HUES48 (cell line): Measurements from ENCODE around the gene PLA2G4F.

Source experiments
- H3K27ac ChIP-seq: one replicate; pipeline ENCODE4 v1.7.0; 2013; ENCODE audit warnings: low read depth, low read length, inconsistent platforms
- H3K27me3 ChIP-seq: 2 replicates; pipeline ENCODE4 v1.6.1; 2013; ENCODE audit warnings: mild to moderate bottlenecking, low read length; ENCODE audit not compliant: control insufficient read depth, insufficient read depth
- H3K36me3 ChIP-seq: 2 replicates; pipeline ENCODE4 v1.6.1; 2013; ENCODE audit warnings: low read length; ENCODE audit not compliant: control insufficient read depth, insufficient read depth
- H3K4me1 ChIP-seq: 2 replicates; pipeline ENCODE4 v1.6.1; 2013; ENCODE audit warnings: mild to moderate bottlenecking, low read length; ENCODE audit not compliant: control insufficient read depth, insufficient read depth
- H3K4me3 ChIP-seq: 2 replicates; pipeline ENCODE4 v1.5.1; 2013; ENCODE audit warnings: mild to moderate bottlenecking, low read depth, low read length
- H3K9ac ChIP-seq: 2 replicates; pipeline ENCODE4 v1.6.1; 2013; ENCODE audit warnings: mild to moderate bottlenecking, low read depth, low read length, moderate library complexity
- H3K9me3 ChIP-seq: 2 replicates; pipeline ENCODE4 v1.6.1; 2013; ENCODE audit warnings: low read length; ENCODE audit not compliant: control insufficient read depth, insufficient read depth

PLA2G4F gene

DNA sequence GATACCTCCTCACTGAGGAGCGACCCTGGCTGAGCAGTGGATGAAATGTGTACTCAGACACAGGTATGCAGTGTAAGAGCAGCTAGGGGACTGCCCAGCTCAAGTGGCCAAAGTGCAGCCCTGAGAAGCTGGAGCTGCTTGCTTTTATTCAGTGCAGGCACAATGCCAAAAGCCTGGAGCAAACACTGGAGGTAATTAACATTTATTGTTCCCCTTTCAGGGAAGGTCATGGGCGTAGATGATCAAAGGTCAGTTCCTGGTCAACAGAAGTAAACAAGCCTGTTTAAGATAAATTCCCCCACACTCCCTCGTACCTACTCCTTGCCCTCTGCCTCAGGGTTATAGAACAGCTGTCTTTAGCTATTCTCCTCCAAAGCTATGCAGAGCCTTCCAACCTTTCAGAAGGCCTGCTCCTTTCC lies 17.5 kb downstream of the PLA2G4F start:
- Histone ChIP-seq H3K27ac (no peak overlapping the region), H3K36me3 (no peaks in the 10 kb centered on the region), H3K9me3 (no peaks in the 10 kb centered on the region; the same call in 1 of the 2 replicates), H3K4me3 (no peak overlapping the region), H3K27me3 (no peaks in the 10 kb centered on the region), H3K9ac (no peak overlapping the region), H3K4me1 (no peaks in the 10 kb centered on the region)

DNA sequence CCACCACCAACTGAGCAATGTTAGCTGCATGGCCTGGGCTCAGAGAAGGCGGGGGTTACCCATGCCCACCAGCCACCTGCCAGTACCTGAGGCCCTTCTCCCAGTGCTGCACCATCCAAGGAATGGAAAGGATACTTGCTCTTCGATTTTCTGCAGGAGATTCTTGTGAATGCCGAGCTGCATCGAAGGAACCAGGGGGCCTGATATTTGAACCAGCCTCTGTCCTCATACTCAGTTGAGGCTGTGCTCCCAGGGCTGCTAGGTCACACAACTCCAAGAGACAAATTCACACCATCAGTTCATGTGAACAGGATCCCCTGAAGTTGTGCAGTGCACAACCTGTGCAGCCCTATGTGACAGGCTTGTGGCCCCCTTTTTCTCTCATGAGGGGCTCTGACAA lies 18.0 kb downstream of the PLA2G4F start:
- Histone ChIP-seq H3K9ac (no peak overlapping the region), H3K9me3 (no peaks in the 10 kb centered on the region; the same call in 1 of the 2 replicates), H3K27ac (no peak overlapping the region), H3K4me1 (no peaks in the 10 kb centered on the region), H3K27me3 (no peaks in the 10 kb centered on the region), H3K36me3 (no peaks in the 10 kb centered on the region), H3K4me3 (no peak overlapping the region)

DNA sequence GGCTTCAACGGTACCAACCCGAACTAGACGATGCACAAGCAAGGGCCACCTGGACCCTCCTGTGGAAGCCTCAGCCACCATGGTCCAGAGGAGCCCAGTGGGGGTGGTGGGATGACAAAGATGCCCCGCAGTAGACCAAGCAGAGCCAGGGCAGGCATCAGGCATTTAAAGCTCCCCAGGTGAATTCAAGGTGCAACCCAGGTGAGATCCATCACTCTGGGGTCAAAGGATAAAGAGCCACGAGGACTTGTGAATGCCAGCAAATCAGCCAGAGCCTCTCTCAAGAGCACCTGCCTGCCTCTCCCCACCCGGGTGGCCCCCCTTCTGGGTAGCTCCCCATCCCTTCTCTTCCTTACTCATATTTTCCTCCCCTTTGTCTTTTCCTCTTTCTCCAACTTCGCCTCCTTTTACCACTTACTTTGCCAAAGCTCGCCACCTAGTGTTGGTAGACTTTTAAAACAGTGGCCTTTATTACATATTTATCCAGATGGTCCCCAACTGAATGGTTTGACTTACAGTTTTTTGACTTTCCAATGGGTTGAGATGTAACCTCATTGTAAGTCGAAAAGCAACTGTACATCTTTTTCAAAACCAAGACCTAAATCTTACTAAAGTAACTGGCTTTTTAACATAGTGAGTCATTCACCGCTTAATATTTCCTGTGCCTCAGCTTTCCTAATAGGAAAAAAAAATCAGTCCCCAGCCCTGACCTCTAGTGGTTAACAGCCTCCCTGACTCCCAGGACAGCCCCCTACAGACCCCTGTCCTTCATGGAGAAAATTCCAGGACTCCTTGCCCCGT lies 18.8 kb downstream of the PLA2G4F start:
- no peak overlapping the region for H3K27ac ChIP-seq
- H3K9ac ChIP-seq = no peak overlapping the region
- no peaks in the 10 kb centered on the region; the same call in 1 of the 2 replicates for H3K9me3 ChIP-seq
- no peaks in the 10 kb centered on the region for H3K4me1 ChIP-seq
- H3K27me3 ChIP-seq = no peaks in the 10 kb centered on the region
- H3K36me3 ChIP-seq = no peaks in the 10 kb centered on the region
- no peak overlapping the region for H3K4me3 ChIP-seq

DNA sequence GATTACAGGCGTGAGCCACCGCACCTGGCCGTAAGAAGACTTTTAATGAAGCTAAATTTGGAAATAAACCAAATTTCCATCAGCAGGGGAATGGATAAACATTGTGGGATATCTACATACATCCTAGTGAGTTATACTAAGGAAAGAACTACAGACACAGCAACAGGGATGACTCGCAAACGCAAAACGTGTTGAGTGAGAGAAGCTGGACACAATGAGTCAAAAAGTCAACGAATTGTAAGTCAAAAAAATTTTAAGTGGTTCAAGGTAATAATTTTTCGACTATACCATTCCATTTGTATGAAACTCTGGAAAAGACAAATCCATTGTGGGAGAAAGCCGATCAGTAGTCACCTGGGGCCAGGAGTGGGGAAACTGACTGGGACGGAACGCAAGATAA lies 19.9 kb downstream of the PLA2G4F start:
- Histone ChIP-seq H3K9ac (no peak overlapping the region), H3K27me3 (no peaks in the 10 kb centered on the region), H3K27ac (no peak overlapping the region), H3K9me3 (no peaks in the 10 kb centered on the region; the same call in 1 of the 2 replicates), H3K36me3 (no peaks in the 10 kb centered on the region), H3K4me1 (no peaks in the 10 kb centered on the region; the same call in 1 of the 2 replicates), H3K4me3 (no peak overlapping the region)

DNA sequence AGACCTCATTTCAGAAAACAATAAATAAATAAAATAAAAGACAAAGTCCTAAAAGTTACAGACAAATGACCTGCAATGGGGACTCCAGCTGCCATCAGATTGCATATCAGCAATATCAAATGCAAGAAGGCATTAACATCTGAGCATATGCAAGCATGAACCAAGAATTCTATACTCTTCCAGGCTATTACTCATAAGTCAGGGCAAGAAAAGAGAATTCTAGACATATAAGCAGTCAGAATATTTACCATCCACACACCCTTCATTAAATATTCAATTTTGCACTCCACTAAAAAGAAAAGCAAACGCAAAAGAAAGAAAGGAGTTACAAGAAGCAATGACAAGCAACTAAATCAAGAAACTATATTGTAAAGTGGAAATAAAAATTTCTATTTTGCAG lies 21.1 kb downstream of the PLA2G4F start:
- H3K4me1 ChIP-seq = no peaks in the 10 kb centered on the region; the same call in 1 of the 2 replicates
- H3K36me3 ChIP-seq = no peaks in the 10 kb centered on the region
- no peaks in the 10 kb centered on the region for H3K27me3 ChIP-seq
- H3K27ac ChIP-seq = no peak overlapping the region
- H3K9ac ChIP-seq = no peak overlapping the region
- no peak overlapping the region for H3K4me3 ChIP-seq
- H3K9me3 ChIP-seq = no peaks in the 10 kb centered on the region; the same call in 1 of the 2 replicates

DNA sequence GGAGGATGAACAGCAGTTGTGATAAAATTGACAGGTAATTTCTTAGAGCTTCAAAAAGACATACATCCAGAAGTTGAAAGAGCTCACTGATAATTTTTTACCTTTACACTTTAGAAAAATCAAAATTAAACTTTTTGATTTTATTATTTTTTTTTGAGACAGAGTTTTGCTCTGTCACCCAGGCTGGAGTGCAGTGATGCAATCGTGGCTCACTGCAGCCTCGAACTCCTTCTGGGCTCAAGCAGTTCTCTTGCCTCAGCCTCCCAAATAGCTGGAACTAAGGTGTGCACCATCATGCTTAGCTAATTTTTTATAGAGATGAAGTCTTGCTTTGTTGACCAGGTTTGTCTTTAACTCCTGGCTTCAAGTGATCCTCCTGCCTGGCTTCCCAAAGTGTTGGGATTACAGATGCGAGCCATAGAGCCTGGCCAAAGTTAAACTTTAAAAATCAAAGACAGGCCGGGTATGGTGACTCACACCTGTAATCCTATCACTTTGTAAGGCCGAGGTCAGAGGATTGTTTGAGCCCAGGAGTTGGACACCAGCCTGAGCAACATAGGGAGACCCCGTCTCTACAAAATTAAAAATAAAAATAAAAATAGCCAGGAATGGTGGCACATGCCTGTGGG lies 21.7 kb downstream of the PLA2G4F start:
- Histone ChIP-seq H3K9me3 (no peaks in the 10 kb centered on the region; the same call in 1 of the 2 replicates), H3K27me3 (no peaks in the 10 kb centered on the region), H3K36me3 (no peaks in the 10 kb centered on the region), H3K4me3 (no peak overlapping the region), H3K4me1 (no peaks in the 10 kb centered on the region; the same call in 1 of the 2 replicates), H3K27ac (no peak overlapping the region), H3K9ac (no peak overlapping the region)

DNA sequence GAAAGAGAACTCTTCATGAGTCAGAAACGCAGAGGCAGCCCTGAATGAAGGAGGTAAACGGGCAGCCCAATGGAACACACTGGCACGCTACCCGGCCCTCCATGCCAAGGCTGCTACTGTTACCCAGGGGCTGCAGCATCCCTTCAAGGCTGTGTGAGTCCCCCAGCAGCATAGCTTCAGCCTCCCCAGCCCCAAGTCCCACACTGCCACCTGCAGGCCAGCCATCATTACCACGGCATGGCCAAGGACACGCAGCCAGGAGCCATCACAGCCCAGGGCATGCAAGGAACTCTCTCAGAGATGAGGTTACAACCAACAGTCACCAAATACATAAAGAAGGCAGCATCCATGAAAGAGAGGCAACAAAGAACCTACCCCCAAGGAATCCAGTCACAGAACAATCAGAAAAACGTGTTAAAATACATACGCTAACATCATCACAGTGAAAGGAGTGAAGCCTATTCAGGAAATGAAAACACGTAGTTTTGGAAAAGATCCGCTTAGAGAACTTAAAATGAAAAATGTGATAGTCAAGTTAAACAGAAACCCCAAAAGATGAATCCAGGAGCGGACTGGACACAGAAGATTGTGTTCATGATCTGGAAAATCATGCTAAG lies 22.4 kb downstream of the PLA2G4F start:
- H3K4me1 ChIP-seq = no peaks in the 10 kb centered on the region; the same call in 1 of the 2 replicates
- H3K9me3 ChIP-seq = no peaks in the 10 kb centered on the region; the same call in 1 of the 2 replicates
- no peaks in the 10 kb centered on the region for H3K27me3 ChIP-seq
- no peak overlapping the region for H3K4me3 ChIP-seq
- H3K9ac ChIP-seq = no peak overlapping the region
- H3K27ac ChIP-seq = no peak overlapping the region
- no peaks in the 10 kb centered on the region for H3K36me3 ChIP-seq

DNA sequence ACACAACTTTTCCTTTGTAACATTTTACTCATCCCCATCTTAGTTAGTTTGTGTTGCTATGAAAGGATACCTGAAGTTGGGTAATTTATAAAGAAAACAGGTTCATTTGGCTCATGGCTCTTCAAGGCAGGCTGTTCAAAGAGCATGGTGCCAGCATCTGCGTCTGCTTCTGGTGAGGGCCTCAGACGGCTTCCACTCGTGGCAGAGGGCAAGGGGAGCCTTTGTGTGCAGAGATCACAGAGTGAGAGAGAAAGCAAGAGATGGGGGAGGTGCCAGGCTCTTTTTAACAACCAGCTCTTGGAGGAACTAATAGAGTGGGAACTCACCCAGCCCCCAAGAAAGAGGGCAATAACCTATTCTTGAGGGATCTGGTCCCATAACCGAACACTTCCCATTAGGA lies 23.1 kb downstream of the PLA2G4F start:
- no peak overlapping the region for H3K4me3 ChIP-seq
- H3K9ac ChIP-seq = no peak overlapping the region
- H3K36me3 ChIP-seq = no peaks in the 10 kb centered on the region
- no peak overlapping the region for H3K27ac ChIP-seq
- H3K27me3 ChIP-seq = no peaks in the 10 kb centered on the region
- no peaks in the 10 kb centered on the region for H3K9me3 ChIP-seq
- H3K4me1 ChIP-seq = no peaks in the 10 kb centered on the region; the same call in 1 of the 2 replicates

DNA sequence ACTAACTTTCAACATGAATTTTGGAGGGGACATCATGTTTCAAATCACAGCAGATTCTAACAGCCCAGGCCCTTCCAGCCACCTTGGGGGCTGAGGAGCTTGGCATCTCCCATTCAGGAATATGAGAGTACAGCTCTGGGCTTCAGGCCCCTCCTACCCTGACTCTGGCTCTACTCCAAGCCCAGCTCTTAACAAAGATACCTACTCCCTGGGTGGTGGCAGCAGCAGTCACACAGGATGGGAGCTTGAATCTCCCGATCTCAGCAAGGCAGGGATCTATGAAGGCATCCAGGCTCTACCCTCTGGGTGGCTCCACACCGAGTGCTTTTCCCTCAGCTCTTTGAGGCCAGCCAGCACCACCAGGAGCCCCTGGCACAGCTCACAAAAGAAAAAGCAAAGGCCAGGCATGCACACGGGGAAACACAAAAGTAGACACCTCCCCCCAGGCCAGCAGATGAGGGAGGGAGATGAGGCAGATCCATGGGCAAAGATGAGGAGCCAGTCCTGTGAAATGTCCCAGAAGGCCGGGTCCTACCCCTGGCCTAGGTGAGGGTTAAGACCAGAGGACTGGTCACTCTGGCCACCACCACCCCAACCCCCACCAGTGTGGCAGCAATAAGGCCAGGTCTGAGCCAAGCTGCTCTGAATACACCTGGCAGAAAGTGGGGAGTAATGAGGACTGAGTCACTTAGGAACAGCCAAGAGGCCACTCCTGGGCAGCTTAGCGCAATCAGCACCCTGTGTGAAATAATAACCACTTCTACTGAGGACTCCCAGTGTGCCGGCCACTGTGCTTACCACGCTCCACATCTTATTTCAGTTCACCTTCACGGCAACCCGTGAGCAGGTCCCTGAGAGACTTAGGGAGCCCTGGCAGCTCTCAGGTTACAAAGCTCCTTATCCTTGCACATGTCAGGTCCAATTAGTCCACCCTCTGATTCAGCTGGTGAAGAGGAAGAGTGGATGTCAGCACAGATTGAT lies 24.3 kb downstream of the PLA2G4F start:
- Histone ChIP-seq H3K27me3 (no peaks in the 10 kb centered on the region), H3K9ac (no peak overlapping the region)

DNA sequence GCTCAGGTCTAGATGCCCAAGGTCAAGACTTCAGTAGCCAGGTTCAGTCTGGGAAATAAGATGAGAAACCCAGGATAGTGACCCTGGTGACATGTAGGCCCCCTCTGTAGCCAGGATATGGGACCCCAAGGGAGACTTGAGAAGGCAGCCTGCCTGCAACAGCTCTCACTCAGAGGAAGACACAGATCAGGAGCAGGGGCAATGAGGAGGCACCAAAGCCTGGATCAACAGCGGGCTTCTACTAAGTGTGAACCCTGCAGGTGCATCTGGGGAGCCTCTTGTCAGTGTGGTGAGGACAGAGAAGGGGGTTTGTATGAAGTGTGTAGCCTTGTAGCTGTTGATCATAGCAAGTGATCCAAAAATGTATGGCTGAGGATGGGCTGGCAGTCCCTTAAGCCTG lies 25.4 kb downstream of the PLA2G4F start:
- H3K9ac ChIP-seq = no peak overlapping the region
- no peaks in the 10 kb centered on the region; the same call in 1 of the 2 replicates for H3K4me1 ChIP-seq
- H3K9me3 ChIP-seq = no peaks in the 10 kb centered on the region
- H3K27me3 ChIP-seq = no peaks in the 10 kb centered on the region
- no peaks in the 10 kb centered on the region for H3K36me3 ChIP-seq
- no peak overlapping the region for H3K4me3 ChIP-seq
- no peak overlapping the region for H3K27ac ChIP-seq

More for the DNA sequence above, 24.3 kb downstream of the PLA2G4F start:
- Histone ChIP-seq H3K4me1 (no peaks in the 10 kb centered on the region; the same call in 1 of the 2 replicates), H3K9me3 (no peaks in the 10 kb centered on the region), H3K36me3 (no peaks in the 10 kb centered on the region), H3K4me3 (no peak overlapping the region), H3K27ac (no peak overlapping the region)
